ENCODE data around the gene DUSP12. TPM values are rescaled to one million over a fixed set of nuclear protein-coding genes. Genes with fewer than 3 reads are reported as not detected.
A peak's percentile ranks its signal among the peaks of the same experiment; 100 is the strongest.

DUSP12 gene
- total and polyA plus RNA-seq, 4 donors = 7.9 to 18.2 (median 12.5) TPM

DNA sequence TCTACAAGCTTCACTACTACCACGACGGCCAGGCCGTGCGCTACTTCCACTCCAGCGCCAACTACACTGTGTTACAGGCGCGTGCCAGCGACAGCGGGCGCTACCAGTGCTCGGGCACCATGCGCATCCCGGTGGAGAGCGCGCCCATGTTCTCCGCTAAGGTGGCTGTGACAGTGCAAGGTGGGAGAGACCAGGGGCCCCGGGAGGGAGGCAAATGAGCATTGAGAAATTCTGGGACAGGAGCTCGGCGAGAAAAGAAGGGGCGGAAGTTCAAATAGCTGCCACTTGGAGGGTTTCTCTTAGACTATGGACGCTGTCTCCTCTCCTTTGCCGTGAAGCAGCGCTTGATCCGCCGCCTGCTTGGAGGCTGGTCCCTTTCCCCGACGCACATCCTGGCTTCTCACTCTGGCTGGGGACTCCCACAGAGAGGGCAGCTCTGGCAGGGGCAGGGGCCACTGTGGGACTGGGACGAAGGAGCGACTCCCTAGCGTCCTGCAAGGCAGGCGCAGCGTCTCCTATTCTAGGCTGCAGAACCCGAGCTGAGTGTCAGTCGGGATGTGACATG, 23.6 kb upstream of the DUSP12 start:
- under 1% methylated on average over 34 of the region's 34 CpGs for WGBS
- peak overlapping the region; percentile 88 to 92 for H3K27ac ChIP-seq (ENCODE audit: low read depth in 1 of 2, low read length in 2 of 2)
- no peaks in the 10 kb centered on the region for H3K27me3 ChIP-seq (ENCODE audit: control insufficient read depth in 4 of 4, insufficient read depth in 4 of 4, low read length in 3 of 4)

DNA sequence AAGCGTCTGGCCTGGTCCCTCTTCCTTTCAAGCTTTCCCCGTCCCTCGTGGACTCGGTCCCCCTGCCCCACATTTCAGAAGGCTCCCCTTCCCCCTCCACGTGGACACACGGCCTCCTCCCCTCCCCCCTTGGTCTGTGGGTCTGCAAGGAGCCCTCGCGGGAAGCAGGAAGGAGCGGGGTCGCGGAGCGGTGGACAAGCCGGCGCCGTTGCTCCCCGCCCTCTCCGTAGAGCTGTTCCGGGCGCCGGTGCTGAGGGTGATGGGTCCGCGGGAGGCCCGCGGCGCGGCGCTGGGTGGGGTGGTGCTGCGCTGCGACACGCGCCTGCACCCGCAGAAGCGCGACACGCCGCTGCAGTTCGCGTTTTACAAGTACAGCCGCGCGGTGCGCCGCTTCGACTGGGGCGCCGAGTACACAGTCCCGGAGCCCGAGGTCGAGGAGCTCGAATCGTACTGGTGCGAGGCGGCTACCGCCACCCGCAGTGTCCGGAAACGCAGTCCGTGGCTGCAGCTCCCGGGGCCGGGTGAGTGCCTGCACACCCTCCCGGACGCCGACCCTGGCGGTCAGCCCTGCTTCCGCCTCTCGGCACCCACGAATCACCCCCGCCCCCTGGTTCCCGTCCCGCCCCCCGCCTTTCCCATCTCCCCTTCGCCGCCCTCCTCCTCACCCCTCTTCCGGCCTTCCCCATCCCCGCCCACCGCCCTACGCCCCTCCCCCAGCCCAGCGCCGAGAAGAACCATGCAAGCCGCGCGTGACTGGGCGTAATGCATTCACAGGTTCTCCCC, 22.9 kb upstream of the DUSP12 start:
- H3K36me3 ChIP-seq (ENCODE audit: control insufficient read depth in 4 of 4, insufficient read depth in 3 of 4, low read depth in 1 of 4, low read length in 3 of 4) = no peaks in the 10 kb centered on the region
- TF ChIP-seq RXRA (IDR thresholded peaks at IDR 0.05) (peak; percentile 20 to 41), NR2F2 (IDR thresholded peaks at IDR 0.05) (no peak), GABPA (IDR thresholded peaks at IDR 0.05 in 1 of 2, conservative IDR thresholded peaks at IDR 0.05 in 1 of 2) (peak in 1 of 2 donors; percentile 31), EGR1 (IDR thresholded peaks at IDR 0.05; ENCODE audit: low read depth in 2 of 2) (peak in 1 of 2 donors; percentile 16)
- TF ChIP-seq, protein P1, sequence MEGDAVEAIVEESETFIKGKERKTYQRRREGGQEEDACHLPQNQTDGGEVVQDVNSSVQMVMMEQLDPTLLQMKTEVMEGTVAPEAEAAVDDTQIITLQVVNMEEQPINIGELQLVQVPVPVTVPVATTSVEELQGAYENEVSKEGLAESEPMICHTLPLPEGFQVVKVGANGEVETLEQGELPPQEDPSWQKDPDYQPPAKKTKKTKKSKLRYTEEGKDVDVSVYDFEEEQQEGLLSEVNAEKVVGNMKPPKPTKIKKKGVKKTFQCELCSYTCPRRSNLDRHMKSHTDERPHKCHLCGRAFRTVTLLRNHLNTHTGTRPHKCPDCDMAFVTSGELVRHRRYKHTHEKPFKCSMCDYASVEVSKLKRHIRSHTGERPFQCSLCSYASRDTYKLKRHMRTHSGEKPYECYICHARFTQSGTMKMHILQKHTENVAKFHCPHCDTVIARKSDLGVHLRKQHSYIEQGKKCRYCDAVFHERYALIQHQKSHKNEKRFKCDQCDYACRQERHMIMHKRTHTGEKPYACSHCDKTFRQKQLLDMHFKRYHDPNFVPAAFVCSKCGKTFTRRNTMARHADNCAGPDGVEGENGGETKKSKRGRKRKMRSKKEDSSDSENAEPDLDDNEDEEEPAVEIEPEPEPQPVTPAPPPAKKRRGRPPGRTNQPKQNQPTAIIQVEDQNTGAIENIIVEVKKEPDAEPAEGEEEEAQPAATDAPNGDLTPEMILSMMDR (IDR thresholded peaks at IDR 0.05; ENCODE audit: low read depth, low read length, missing input control) = peak; percentile 7
- TF ChIP-seq, protein P2, sequence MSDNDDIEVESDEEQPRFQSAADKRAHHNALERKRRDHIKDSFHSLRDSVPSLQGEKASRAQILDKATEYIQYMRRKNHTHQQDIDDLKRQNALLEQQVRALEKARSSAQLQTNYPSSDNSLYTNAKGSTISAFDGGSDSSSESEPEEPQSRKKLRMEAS (IDR thresholded peaks at IDR 0.05) = peak; percentile 48
- TF ChIP-seq, protein P3, sequence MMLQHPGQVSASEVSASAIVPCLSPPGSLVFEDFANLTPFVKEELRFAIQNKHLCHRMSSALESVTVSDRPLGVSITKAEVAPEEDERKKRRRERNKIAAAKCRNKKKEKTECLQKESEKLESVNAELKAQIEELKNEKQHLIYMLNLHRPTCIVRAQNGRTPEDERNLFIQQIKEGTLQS (IDR thresholded peaks at IDR 0.05) = no peak
- WGBS = under 1% methylated on average over 83 of the region's 83 CpGs
- H3K27me3 ChIP-seq (ENCODE audit: control insufficient read depth in 4 of 4, insufficient read depth in 4 of 4, low read length in 3 of 4) = no peaks in the 10 kb centered on the region
- peak overlapping the region; percentile 88 to 92 for H3K27ac ChIP-seq (ENCODE audit: low read depth in 1 of 2, low read length in 2 of 2)
- H3K4me3 ChIP-seq (ENCODE audit: low read depth in 1 of 3, low read length in 3 of 3) = peak overlapping the region; percentile 63 to 75 (median 74)
- DNase-seq (ENCODE audit: low spot score) = peak; percentile 90
- no peaks in the 10 kb centered on the region for H3K9me3 ChIP-seq (ENCODE audit: control insufficient read depth in 4 of 4, low read length in 3 of 4)
- peak overlapping the region in 1 of 2 donors; percentile 87 for H3K9ac ChIP-seq (ENCODE audit: low read depth in 1 of 2, low read length in 2 of 2)
- peaks cover 2 to 17% (median 9%) of the 10 kb centered on the region in 4 donors for H3K4me1 ChIP-seq (ENCODE audit: control insufficient read depth in 4 of 4, insufficient read depth in 4 of 4, low read length in 3 of 4)

More for the DNA sequence above, 23.6 kb upstream of the DUSP12 start:
- H3K4me3 ChIP-seq (ENCODE audit: low read depth in 1 of 3, low read length in 3 of 3) = peak overlapping the region; percentile 63 to 75 (median 74)
- H3K4me1 ChIP-seq (ENCODE audit: control insufficient read depth in 4 of 4, insufficient read depth in 4 of 4, low read length in 3 of 4) = peaks cover 2 to 17% (median 9%) of the 10 kb centered on the region in 4 donors
- no peaks in the 10 kb centered on the region for H3K36me3 ChIP-seq (ENCODE audit: control insufficient read depth in 4 of 4, insufficient read depth in 3 of 4, low read depth in 1 of 4, low read length in 3 of 4)
- TF ChIP-seq, protein P3 (IDR thresholded peaks at IDR 0.05) = no peak
- TF ChIP-seq YY1 (IDR thresholded peaks at IDR 0.05) = peak; percentile 67
- TF ChIP-seq, protein P1 (IDR thresholded peaks at IDR 0.05; ENCODE audit: low read depth, low read length, missing input control) = peak; percentile 26
- DNase-seq (ENCODE audit: low spot score) = peak; percentile 45
- H3K9me3 ChIP-seq (ENCODE audit: control insufficient read depth in 4 of 4, low read length in 3 of 4) = no peaks in the 10 kb centered on the region
- no peak overlapping the region for H3K9ac ChIP-seq (ENCODE audit: low read depth in 1 of 2, low read length in 2 of 2)
